K562 (cell line): ENCODE measurements around the gene SHB. TPM values are rescaled to one million over a fixed set of nuclear protein-coding genes. Genes with fewer than 3 reads are reported as not detected.

Experiments used
- ATAC-seq: fragments of 200-7000 bp; cut with Tn5 transposase; 3 replicates; pipeline ENCODE4 v1.9.1; 2020; ENCODE audit warnings: moderate library complexity
- BruUV-seq: library from RNA; stranded (reverse); fragments of 400-500 nt; replicated peaks from 2 replicates; lab custom pipeline; 2021; lab: Mats Ljungman, UMichigan
- CTCF ChIA-PET: fragments of 300-600 bp; formaldehyde crosslinking; extraction: SDS; loops from one replicate; lab custom pipeline; 2021; ENCODE audit warnings: low intra/inter-chr PET ratio; lab: Yijun Ruan, JAX
- POLR2A ChIA-PET: fragments of 300-600, 350-650 bp; sonication (Branson Sonifier 250); formaldehyde crosslinking; extraction: SDS; loops from one replicate; lab custom pipeline; 2021; ENCODE audit warnings: antibody characterized with exemption, inconsistent platforms; lab: Yijun Ruan, JAX
- DNase-seq, 4 experiments: peaks; one replicate each; pipeline versions ENCODE4 v3.0.0 to v3.0.0-alpha.2; 2011 to 2018; ENCODE audit warnings: low spot score in 3 of 4, mixed read lengths in 3 of 4; ENCODE audit errors: extremely low read depth in 1 of 4
- FAIRE-seq: peaks from 2 replicates; lab custom pipeline; 2011; peaks lifted over from hg19 to GRCh38; lab: Jason Lieb, UNC
- H2AFZ ChIP-seq: 2 replicates; pipeline ENCODE4 v1.6.0; 2011; ENCODE audit warnings: low read depth, low read length, control low read depth, inconsistent platforms
- H3K27ac ChIP-seq: fragments of 200-600 bp; 3 replicates; pipeline ENCODE4 v1.8.0; 2011; ENCODE audit warnings: low read depth, mild to moderate bottlenecking, control low read depth, inconsistent platforms, low read length, moderate library complexity, mixed read lengths; ENCODE audit errors: extremely low read depth
- H3K27me3 ChIP-seq, 2 experiments: fragments of 300-600 bp in 1 of 2; 2 replicates in 1 of 2; 3 replicates in 1 of 2; pipeline versions ENCODE4 v1.6.0 to v1.8.0; 2011; ENCODE audit warnings: inconsistent platforms in 2 of 2, low read length in 2 of 2, mild to moderate bottlenecking in 1 of 2, mixed read lengths in 1 of 2, moderate library complexity in 1 of 2; ENCODE audit not compliant: control insufficient read depth in 2 of 2, insufficient read depth in 2 of 2
- H3K36me3 ChIP-seq: fragments of 300-600 bp; 3 replicates; pipeline ENCODE4 v1.8.0; 2011; ENCODE audit warnings: mild to moderate bottlenecking, low read length, inconsistent platforms; ENCODE audit not compliant: control insufficient read depth, insufficient read depth
- H3K4me1 ChIP-seq, 2 experiments: fragments of 200-600 bp in 1 of 2; replicated peaks in 1 of 2; 2 replicates in 1 of 2; 3 replicates in 1 of 2; pipeline versions ENCODE4 v1.5.1 to v1.8.0; 2011; ENCODE audit warnings: inconsistent platforms in 2 of 2, low read length in 2 of 2, mild to moderate bottlenecking in 1 of 2, mixed read lengths in 1 of 2, moderate library complexity in 1 of 2; ENCODE audit not compliant: control insufficient read depth in 2 of 2, insufficient read depth in 2 of 2
- H3K4me2 ChIP-seq: 2 replicates; pipeline ENCODE4 v1.6.1; 2011; ENCODE audit warnings: low read length, control low read depth, inconsistent platforms, mixed read lengths; ENCODE audit not compliant: insufficient read depth
- H3K4me3 ChIP-seq: fragments of 200-600 bp; sonication (generic), shearing (Covaris generic); 2 replicates; pipeline ENCODE4 v1.5.1; 2016; ENCODE audit warnings: control low read depth, inconsistent platforms
- H3K79me2 ChIP-seq: fragments of 200-600 bp; 3 replicates; pipeline ENCODE4 v1.8.0; 2011; ENCODE audit warnings: low read length, inconsistent platforms; ENCODE audit not compliant: control insufficient read depth, insufficient read depth
- H3K9ac ChIP-seq, 2 experiments: 2 replicates each; pipeline versions ENCODE4 v1.6.0 to v1.6.1; 2011; ENCODE audit warnings: low read depth in 2 of 2, low read length in 2 of 2, control low read depth in 1 of 2, inconsistent platforms in 1 of 2, mild to moderate bottlenecking in 1 of 2, mixed read lengths in 1 of 2; ENCODE audit not compliant: insufficient read depth in 1 of 2
- H3K9me1 ChIP-seq: one replicate; pipeline ENCODE4 v1.6.0; 2011; ENCODE audit warnings: inconsistent platforms, mild to moderate bottlenecking, low read length, moderate library complexity; ENCODE audit not compliant: control insufficient read depth, insufficient read depth
- H3K9me3 ChIP-seq: replicated peaks from 2 replicates; pipeline ENCODE4 v1.5.1; 2011; ENCODE audit warnings: low read depth, low read length, inconsistent platforms; ENCODE audit not compliant: control insufficient read depth, insufficient read depth
- H4K20me1 ChIP-seq: replicated peaks from 2 replicates; pipeline ENCODE4 v1.6.1; 2011; ENCODE audit warnings: low read length, inconsistent platforms, mixed read lengths; ENCODE audit not compliant: control insufficient read depth, insufficient read depth
- BACH1 ChIP-seq: fragments of 200-800 bp; sonication (Bioruptor generic); IDR thresholded peaks from 2 replicates; pipeline ENCODE4 v1.6.1; 2016; ENCODE audit warnings: missing genetic modification characterization, missing compliant biosample characterization
- C11orf30 ChIP-seq: fragments of 450-650 bp; IDR thresholded peaks from 2 replicates; pipeline ENCODE4 v1.6.1; 2016; ENCODE audit warnings: low read depth, mild to moderate bottlenecking
- CCNT2 ChIP-seq: IDR thresholded peaks from 2 replicates; pipeline ENCODE4 v1.6.1; 2011; ENCODE audit warnings: borderline replicate concordance, low read depth, mild to moderate bottlenecking, moderate library complexity, mixed read lengths, low read length; ENCODE audit not compliant: insufficient read length; ENCODE audit errors: extremely low read depth
- CREB1 ChIP-seq, 2 experiments: sonication (generic) in 1 of 2; formaldehyde crosslinking in 1 of 2; IDR thresholded peaks; 2 replicates each; pipeline versions ENCODE4 v1.6.1 to v1.8.0; 2012 to 2022; ENCODE audit warnings: inconsistent platforms in 1 of 2, mild to moderate bottlenecking in 1 of 2, missing genetic modification reagents in 1 of 2, moderate library complexity in 1 of 2
- JUND ChIP-seq, 2 experiments: IDR thresholded peaks; 2 replicates in 1 of 2; 3 replicates in 1 of 2; pipeline ENCODE4 v1.6.1; 2011; ENCODE audit warnings: borderline replicate concordance in 2 of 2, low read depth in 2 of 2, low read length in 2 of 2, improper control_type of control experiment in 1 of 2, missing biosample characterization in 1 of 2, missing genetic modification characterization in 1 of 2, missing genetic modification reagents in 1 of 2
- MAFF ChIP-seq: IDR thresholded peaks from 2 replicates; pipeline ENCODE4 v1.6.1; 2012; ENCODE audit warnings: low read length, improper control_type of control experiment
- MAFG ChIP-seq: fragments of 450-650 bp; conservative IDR thresholded peaks from 2 replicates; pipeline ENCODE4 v1.6.1; 2016; ENCODE audit warnings: missing genetic modification characterization, missing compliant biosample characterization
- MAFK ChIP-seq: IDR thresholded peaks from 2 replicates; pipeline ENCODE4 v1.6.1; 2011; ENCODE audit warnings: low read length, improper control_type of control experiment
- SMARCE1 ChIP-seq: fragments of 450-650 bp; IDR thresholded peaks from 2 replicates; pipeline ENCODE4 v1.7.1; 2016; ENCODE audit warnings: mild to moderate bottlenecking
- ZNF24 ChIP-seq: fragments of 450-650 bp; IDR thresholded peaks from 2 replicates; pipeline ENCODE4 v1.6.1; 2016
- ZNF316 ChIP-seq: fragments of 450-650 bp; IDR thresholded peaks from 2 replicates; pipeline ENCODE4 v1.6.1; 2016
- WGBS: fragments of 100-300 bp; shearing (Covaris generic); methylation state at CpG from one replicate; pipeline ENCODE4 v1.1.6; 2016; ENCODE audit warnings: low coverage, mixed read lengths; ENCODE audit not compliant: insufficient coverage; ENCODE audit errors: missing lambda C conversion rate; 5-methylcytosine and 5-hydroxymethylcytosine counted together
- in situ Hi-C: fragments of 300-500 bp; cut with MboI; formaldehyde crosslinking; loops from 4 replicates; pipeline ENCODE4 v1.15.0; 2018; ENCODE audit warnings: inconsistent platforms, mixed read lengths
- intact Hi-C: fragments of 100-400 bp; cut with micrococcal nuclease; formaldehyde crosslinking; loops from 2 replicates; pipeline ENCODE4 v1.14.2; 2022
- polyA plus RNA-seq, 8 experiments: library from polyadenylated mRNA; depleted of rRNA in 4 of 8; stranded (reverse) in 5 of 8; unstranded in 3 of 8; fragments of >200 nt; fragmentation: Nextera tagmentation in 2 of 8; fragmentation: Illumina TruSeq in 1 of 8; extraction: Ambion mirVana in 2 of 8; extraction: Trizol in 1 of 8; gene quantifications; 2 replicates each; pipeline versions ENCODE4 v1.2.1 to v1.2.3, GENCODE V29; 2011 to 2014; ENCODE audit warnings: inconsistent platforms in 1 of 8, missing spikeins in 1 of 8
- total RNA-seq, 7 experiments: library from RNA; depleted of rRNA in 6 of 7; stranded (reverse); fragments of >200 nt in 6 of 7; fragmentation: Illumina TruSeq in 2 of 7; extraction: Trizol in 2 of 7; gene quantifications; 2 replicates each; pipeline versions ENCODE4 v1.2.1 to v1.2.3, GENCODE V29; 2011 to 2021; ENCODE audit warnings: low replicate concordance in 1 of 7
- TF ChIP-seq, protein P1 (sequence below): sonication (generic); formaldehyde crosslinking; IDR thresholded peaks from 2 replicates; pipeline ENCODE4 v1.8.0; 2022; ENCODE audit warnings: missing genetic modification reagents, mild to moderate bottlenecking, borderline replicate concordance

SHB gene
- total and polyA plus RNA-seq, 9 of the 15 experiments (the other 6 are each of a cell fraction or from before 2014, with no cell fraction given) = 0.78 to 16.0 (median 5.3) TPM

- Histone ChIP-seq H3K9me1 (no peaks in the 10 kb centered on the region), H3K27me3 (peaks cover 0 to 10% of the 10 kb centered on the region in 2 experiments; a peak in 4 of 5 replicates), H3K4me1 (no peaks in the 10 kb centered on the region), H3K27ac (no peak overlapping the region), H3K36me3 (no peaks in the 10 kb centered on the region), H4K20me1 (no peaks in the 10 kb centered on the region), H3K9me3 (no peaks in the 10 kb centered on the region), H3K4me3 (no peak overlapping the region), H3K9ac (no peak overlapping the region), H3K4me2 (no peak overlapping the region), H3K79me2 (no peaks in the 10 kb centered on the region), H2AFZ (no peak overlapping the region)
- ChIA-PET CTCF (interaction anchor here (0.6 kb wide), 1 partner anchor 83 kb away, joined by 6 read pairs; no protein-coding TSS in a partner anchor), POLR2A (interaction anchor here (0.7 to 1.2 kb wide), 3 partner anchors 11 to 59 kb away, joined by 3 to 6 read pairs (median 3); no protein-coding TSS in a partner anchor)
- in situ Hi-C loops = no loop called here
- intact Hi-C loops = no loop called here
- FAIRE-seq = no peak
- no peak for ATAC-seq
- BruUV-seq = no TSS peak
- no peak for DNase-seq
- TF ChIP-seq ZNF24 (no peak), C11orf30 (peak; percentile 89), MAFF (peak; percentile 83), BACH1 (no peak), SMARCE1 (no peak), ZNF316 (peak; percentile 97), CCNT2 (no peak), CREB1 (IDR thresholded peaks at IDR 0.05) (no peak), CREB1 (CRISPR knock-in tag; IDR thresholded peaks at IDR 0.05) (no peak), MAFG (peak; percentile 89), JUND (IDR thresholded peaks at IDR 0.05; ENCODE audit: borderline replicate concordance, low read depth, low read length) (no peak), JUND (tag; IDR thresholded peaks at IDR 0.05; ENCODE audit: borderline replicate concordance, low read depth, low read length) (no peak), MAFK (peak; percentile 77)
- TF ChIP-seq, protein P1, sequence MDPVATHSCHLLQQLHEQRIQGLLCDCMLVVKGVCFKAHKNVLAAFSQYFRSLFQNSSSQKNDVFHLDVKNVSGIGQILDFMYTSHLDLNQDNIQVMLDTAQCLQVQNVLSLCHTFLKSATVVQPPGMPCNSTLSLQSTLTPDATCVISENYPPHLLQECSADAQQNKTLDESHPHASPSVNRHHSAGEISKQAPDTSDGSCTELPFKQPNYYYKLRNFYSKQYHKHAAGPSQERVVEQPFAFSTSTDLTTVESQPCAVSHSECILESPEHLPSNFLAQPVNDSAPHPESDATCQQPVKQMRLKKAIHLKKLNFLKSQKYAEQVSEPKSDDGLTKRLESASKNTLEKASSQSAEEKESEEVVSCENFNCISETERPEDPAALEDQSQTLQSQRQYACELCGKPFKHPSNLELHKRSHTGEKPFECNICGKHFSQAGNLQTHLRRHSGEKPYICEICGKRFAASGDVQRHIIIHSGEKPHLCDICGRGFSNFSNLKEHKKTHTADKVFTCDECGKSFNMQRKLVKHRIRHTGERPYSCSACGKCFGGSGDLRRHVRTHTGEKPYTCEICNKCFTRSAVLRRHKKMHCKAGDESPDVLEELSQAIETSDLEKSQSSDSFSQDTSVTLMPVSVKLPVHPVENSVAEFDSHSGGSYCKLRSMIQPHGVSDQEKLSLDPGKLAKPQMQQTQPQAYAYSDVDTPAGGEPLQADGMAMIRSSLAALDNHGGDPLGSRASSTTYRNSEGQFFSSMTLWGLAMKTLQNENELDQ (CRISPR knock-in tag) = no peak
- WGBS = 0% methylated on average over 5 of the region's 5 CpGs
Measured at GRCh38 chr9:38101423-38101822, 32.4 kb upstream of the SHB start.
